C4-2B (cell line): ENCODE results near the gene APCDD1L.

Source experiments
- CTCF ChIP-seq: fragments of 450-650 bp; conservative IDR thresholded peaks from 2 replicates; pipeline ENCODE4 v1.5.1; 2017; ENCODE audit warnings: mild to moderate bottlenecking
- ZFX ChIP-seq: fragments of 450-650 bp; IDR thresholded peaks from 2 replicates; pipeline ENCODE4 v1.6.1; 2017

DNA sequence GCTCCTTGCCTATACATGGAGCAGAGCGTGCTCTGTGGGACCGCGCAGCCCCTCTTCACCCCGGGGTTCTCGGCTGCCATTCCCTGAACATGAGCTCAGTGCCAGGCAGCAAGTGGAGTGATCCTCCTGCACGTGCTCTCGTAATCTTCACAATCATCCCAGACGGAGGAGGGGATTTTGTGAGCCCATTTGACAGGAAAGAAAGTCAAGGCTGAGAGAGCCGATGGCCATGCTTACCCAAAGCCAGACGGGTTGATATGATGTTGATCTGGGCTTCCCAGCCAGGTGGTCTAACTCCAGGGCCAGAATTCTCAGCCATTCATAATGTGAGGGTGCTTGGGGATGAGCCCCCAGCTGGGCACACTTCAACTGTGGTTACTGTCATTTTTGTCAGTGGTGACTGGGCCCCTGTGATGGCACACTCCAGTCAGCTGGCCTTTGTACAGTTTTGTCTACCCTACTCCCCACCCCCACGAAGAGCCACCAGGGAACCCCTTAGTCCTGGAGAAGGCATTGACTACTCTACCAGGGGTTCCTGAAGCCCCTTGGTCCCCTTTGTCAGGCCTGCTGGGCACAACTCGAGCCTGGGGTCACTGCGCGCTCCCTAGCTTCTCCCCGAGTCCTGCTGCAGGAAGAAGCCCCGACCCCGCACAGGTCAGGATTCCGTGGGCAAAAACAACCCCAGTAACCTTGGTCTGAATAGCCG lies 1.5 kb downstream of the APCDD1L start:
- TF ChIP-seq CTCF (no peak), ZFX (no peak)
